Hepatocyte (in vitro differentiated cells): ENCODE data around the gene ACR. TPM values are rescaled to one million over a fixed set of nuclear protein-coding genes. Genes with fewer than 3 reads are reported as not detected.

ENCODE experiments used
- DNase-seq: peaks from one replicate; pipeline ENCODE4 v3.0.0-alpha.2; 2016; ENCODE audit warnings: low spot score
- H2AFZ ChIP-seq: fragments of 200-600 bp; sonication (generic); 2 replicates; pipeline ENCODE4 v1.6.0; 2016; ENCODE audit warnings: antibody characterized with exemption, mild to moderate bottlenecking
- H3K27ac ChIP-seq: fragments of 200-600 bp; sonication (generic); 2 replicates; pipeline ENCODE4 v1.5.1; 2016; ENCODE audit warnings: mild to moderate bottlenecking
- H3K27me3 ChIP-seq: fragments of 200-600 bp; sonication (generic); 2 replicates; pipeline ENCODE4 v1.6.1; 2016
- H3K36me3 ChIP-seq: fragments of 200-600 bp; sonication (generic); replicated peaks from 2 replicates; pipeline ENCODE4 v1.5.1; 2016; ENCODE audit warnings: low read depth; ENCODE audit not compliant: insufficient read depth
- H3K4me1 ChIP-seq: fragments of 200-600 bp; sonication (generic); 2 replicates; pipeline ENCODE4 v1.5.1; 2016; ENCODE audit warnings: mild to moderate bottlenecking, moderate library complexity; ENCODE audit not compliant: insufficient read depth
- H3K4me2 ChIP-seq: fragments of 200-600 bp; sonication (generic); 2 replicates; pipeline ENCODE4 v1.6.0; 2016
- H3K4me3 ChIP-seq: fragments of 200-600 bp; sonication (generic); 2 replicates; pipeline ENCODE4 v1.5.1; 2016; ENCODE audit warnings: mild to moderate bottlenecking
- H3K79me2 ChIP-seq: fragments of 200-600 bp; sonication (generic); 2 replicates; pipeline ENCODE4 v1.6.0; 2017; ENCODE audit warnings: mild to moderate bottlenecking
- H3K9me2 ChIP-seq: fragments of 200-600 bp; sonication (generic); replicated peaks from 2 replicates; pipeline ENCODE4 v1.6.0; 2017; ENCODE audit warnings: mild to moderate bottlenecking; ENCODE audit not compliant: insufficient read depth
- H3K9me3 ChIP-seq: fragments of 200-600 bp; sonication (generic); 2 replicates; pipeline ENCODE4 v1.5.1; 2016; ENCODE audit warnings: low read depth, mild to moderate bottlenecking
- H4K20me1 ChIP-seq: fragments of 200-600 bp; sonication (generic); 2 replicates; pipeline ENCODE4 v1.6.0; 2016; ENCODE audit warnings: mild to moderate bottlenecking; ENCODE audit not compliant: insufficient read depth, poor library complexity, severe bottlenecking
- EZH2 ChIP-seq: fragments of 200-600 bp; sonication (generic); IDR thresholded peaks from 2 replicates; pipeline ENCODE4 v1.6.1; 2016; ENCODE audit warnings: antibody characterized with exemption, mild to moderate bottlenecking, borderline replicate concordance
- EZH2phosphoT487 ChIP-seq: fragments of 200-600 bp; sonication (generic); IDR thresholded peaks from one replicate; pipeline ENCODE4 v1.6.1; 2018; ENCODE audit warnings: antibody characterized with exemption, mild to moderate bottlenecking, low read depth, moderate library complexity; ENCODE audit not compliant: unreplicated experiment, severe bottlenecking
- WGBS: methylation state at CpG from one replicate; pipeline ENCODE4 v1.1.6; 2016; ENCODE audit warnings: low lambda C conversion rate; ENCODE audit errors: missing lambda C conversion rate; 5-methylcytosine and 5-hydroxymethylcytosine counted together
- polyA plus RNA-seq: library from polyadenylated mRNA; unstranded; fragments of >200 nt; fragmentation: Nextera tagmentation; extraction: Ambion mirVana; gene quantifications from 2 replicates; pipeline ENCODE4 v1.2.1, GENCODE V29; 2016
- total RNA-seq: library from RNA; depleted of rRNA; stranded (reverse); fragments of >200 nt; gene quantifications from 2 replicates; pipeline ENCODE4 v1.2.3, GENCODE V29; 2014
- TF ChIP-seq, protein P1 (sequence below): fragments of 200-600 bp; sonication (generic); IDR thresholded peaks from 2 replicates; pipeline ENCODE4 v1.5.1; 2016; ENCODE audit warnings: antibody characterized with exemption, mild to moderate bottlenecking; ENCODE audit not compliant: poor library complexity

ACR gene
- total and polyA plus RNA-seq, 2 experiments from 2014 or later: not detected

- Histone ChIP-seq H3K4me3 (no peak overlapping the region), H3K9me3 (no peaks in the 10 kb centered on the region), H3K27me3 (no peaks in the 10 kb centered on the region), H3K9me2 (no peaks in the 10 kb centered on the region), H4K20me1 (no peaks in the 10 kb centered on the region), H3K79me2 (no peaks in the 10 kb centered on the region), H3K4me2 (no peak overlapping the region), H2AFZ (no peak overlapping the region), H3K27ac (peak overlapping the region; percentile 68), H3K4me1 (peaks cover 19% of the 10 kb centered on the region), H3K36me3 (no peaks in the 10 kb centered on the region)
- 91% methylated on average over 11 of the region's 11 CpGs for WGBS
- no peak for DNase-seq
- TF ChIP-seq, protein P1, sequence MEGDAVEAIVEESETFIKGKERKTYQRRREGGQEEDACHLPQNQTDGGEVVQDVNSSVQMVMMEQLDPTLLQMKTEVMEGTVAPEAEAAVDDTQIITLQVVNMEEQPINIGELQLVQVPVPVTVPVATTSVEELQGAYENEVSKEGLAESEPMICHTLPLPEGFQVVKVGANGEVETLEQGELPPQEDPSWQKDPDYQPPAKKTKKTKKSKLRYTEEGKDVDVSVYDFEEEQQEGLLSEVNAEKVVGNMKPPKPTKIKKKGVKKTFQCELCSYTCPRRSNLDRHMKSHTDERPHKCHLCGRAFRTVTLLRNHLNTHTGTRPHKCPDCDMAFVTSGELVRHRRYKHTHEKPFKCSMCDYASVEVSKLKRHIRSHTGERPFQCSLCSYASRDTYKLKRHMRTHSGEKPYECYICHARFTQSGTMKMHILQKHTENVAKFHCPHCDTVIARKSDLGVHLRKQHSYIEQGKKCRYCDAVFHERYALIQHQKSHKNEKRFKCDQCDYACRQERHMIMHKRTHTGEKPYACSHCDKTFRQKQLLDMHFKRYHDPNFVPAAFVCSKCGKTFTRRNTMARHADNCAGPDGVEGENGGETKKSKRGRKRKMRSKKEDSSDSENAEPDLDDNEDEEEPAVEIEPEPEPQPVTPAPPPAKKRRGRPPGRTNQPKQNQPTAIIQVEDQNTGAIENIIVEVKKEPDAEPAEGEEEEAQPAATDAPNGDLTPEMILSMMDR: no peak
- TF ChIP-seq EZH2phosphoT487 (no peak), EZH2 (no peak)
These were observed 36.4 kb upstream of the ACR start for GRCh38 chr22:50701428-50702154.

DNA sequence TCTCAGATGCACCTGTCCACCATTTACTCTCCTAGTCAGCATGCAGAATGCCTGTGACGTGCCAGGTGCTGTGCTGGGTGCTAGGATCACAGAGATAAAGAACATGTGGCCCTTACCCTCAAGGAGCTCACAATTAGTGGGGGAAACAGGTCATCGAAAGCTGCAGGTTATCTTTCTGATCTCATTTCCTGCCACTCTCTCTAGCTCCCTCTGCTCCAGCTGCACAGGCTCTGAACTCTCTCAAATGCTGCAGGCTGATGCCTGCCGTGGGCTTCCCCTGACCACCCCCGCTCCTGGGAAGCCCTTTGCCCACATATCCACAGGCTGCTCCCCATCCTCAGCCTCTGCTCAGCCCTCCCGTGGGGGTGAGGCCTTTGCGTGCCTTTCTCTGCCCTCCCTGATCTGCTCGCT is 35.7 kb upstream of the ACR start:
- no peak overlapping the region for H3K4me3 ChIP-seq
- H3K9me2 ChIP-seq: no peaks in the 10 kb centered on the region
- H2AFZ ChIP-seq: no peak overlapping the region
- H3K4me2 ChIP-seq: no peak overlapping the region
- H3K79me2 ChIP-seq: no peaks in the 10 kb centered on the region
- no peak overlapping the region for H3K27ac ChIP-seq
- WGBS: 63% methylated on average over 7 of the region's 7 CpGs
- no peaks in the 10 kb centered on the region for H3K9me3 ChIP-seq
- DNase-seq: no peak
- peaks cover 16% of the 10 kb centered on the region for H3K4me1 ChIP-seq
- TF ChIP-seq, protein P1: no peak
- TF ChIP-seq EZH2 (no peak), EZH2phosphoT487 (no peak)
- H3K36me3 ChIP-seq: no peaks in the 10 kb centered on the region
- no peaks in the 10 kb centered on the region for H3K27me3 ChIP-seq
- H4K20me1 ChIP-seq: no peaks in the 10 kb centered on the region

DNA sequence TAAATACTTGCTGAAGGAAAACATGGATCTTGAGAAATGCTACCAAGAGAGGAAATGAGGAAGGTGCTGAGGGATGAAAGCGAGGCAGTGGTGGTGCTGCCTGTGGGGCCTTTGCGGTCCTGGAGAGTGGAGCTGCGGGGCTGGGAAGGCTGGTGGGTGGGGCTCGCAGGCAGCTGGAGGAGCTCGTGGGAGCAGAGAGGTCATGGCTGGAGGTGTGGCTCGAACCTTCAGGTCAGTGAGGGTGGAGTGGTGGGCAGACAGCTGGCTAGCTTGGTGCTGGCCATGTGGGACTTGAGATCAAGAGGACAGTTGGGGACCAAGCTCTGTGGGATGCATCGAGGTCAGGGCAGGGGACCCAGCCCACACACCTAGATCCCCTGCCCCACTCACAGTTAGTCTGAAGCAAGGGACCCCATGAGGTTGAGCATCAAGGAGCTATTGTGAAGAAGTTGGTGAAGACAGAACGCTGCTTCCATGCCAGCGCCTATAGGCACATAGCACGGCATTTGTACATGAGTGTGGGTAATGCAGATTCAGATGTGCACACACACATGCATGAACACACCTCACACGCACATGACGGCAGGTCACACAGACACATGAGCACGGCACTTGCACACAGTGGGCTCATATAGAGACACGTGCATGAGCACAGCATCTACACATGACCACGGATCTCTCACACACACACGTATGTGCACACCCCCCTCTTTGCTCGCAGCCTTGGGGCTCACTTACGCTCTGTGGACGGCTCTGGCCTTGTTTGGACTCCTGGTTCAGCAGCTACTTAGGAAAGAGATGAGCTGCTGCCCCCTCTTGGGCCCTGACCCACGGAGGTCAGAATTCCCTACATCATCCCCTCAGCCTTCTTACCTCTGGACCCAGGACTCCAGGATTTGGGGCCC is 34.9 kb upstream of the ACR start:
- 90% methylated on average over 18 of the region's 20 CpGs for WGBS
- H4K20me1 ChIP-seq: no peaks in the 10 kb centered on the region
- no peaks in the 10 kb centered on the region for H3K9me3 ChIP-seq
- no peaks in the 10 kb centered on the region for H3K36me3 ChIP-seq
- no peak overlapping the region for H3K4me2 ChIP-seq
- no peak overlapping the region for H2AFZ ChIP-seq
- H3K4me3 ChIP-seq: no peak overlapping the region
- H3K9me2 ChIP-seq: no peaks in the 10 kb centered on the region
- no peaks in the 10 kb centered on the region for H3K79me2 ChIP-seq
- no peak for DNase-seq
- no peaks in the 10 kb centered on the region for H3K27me3 ChIP-seq
- TF ChIP-seq, protein P1: no peak
- no peak for TF ChIP-seq EZH2phosphoT487
- no peak for TF ChIP-seq EZH2
- no peak overlapping the region for H3K27ac ChIP-seq
- H3K4me1 ChIP-seq: peaks cover 16% of the 10 kb centered on the region
